Keratinocyte (primary cell): ENCODE measurements around the gene UGGT2.

Experiments used
- EZH2 ChIP-seq: IDR thresholded peaks from one replicate; pipeline ENCODE4 v1.6.1; 2012; ENCODE audit warnings: inconsistent platforms, mild to moderate bottlenecking, low read length, moderate library complexity
- TF ChIP-seq, protein P1 (sequence below), 3 experiments: IDR thresholded peaks in 1 of 3; conservative IDR thresholded peaks in 1 of 3; optimal IDR thresholded peaks in 1 of 3; 2 replicates in 2 of 3; 3 replicates in 1 of 3; pipeline versions ENCODE3 to v1.5.1; 2011; ENCODE audit warnings: low read length in 3 of 3, mild to moderate bottlenecking in 3 of 3, moderate library complexity in 2 of 3, control low read depth in 1 of 3, inconsistent platforms in 1 of 3; ENCODE audit not compliant: insufficient read depth in 2 of 3; ENCODE audit errors: extremely low read depth in 1 of 3

DNA sequence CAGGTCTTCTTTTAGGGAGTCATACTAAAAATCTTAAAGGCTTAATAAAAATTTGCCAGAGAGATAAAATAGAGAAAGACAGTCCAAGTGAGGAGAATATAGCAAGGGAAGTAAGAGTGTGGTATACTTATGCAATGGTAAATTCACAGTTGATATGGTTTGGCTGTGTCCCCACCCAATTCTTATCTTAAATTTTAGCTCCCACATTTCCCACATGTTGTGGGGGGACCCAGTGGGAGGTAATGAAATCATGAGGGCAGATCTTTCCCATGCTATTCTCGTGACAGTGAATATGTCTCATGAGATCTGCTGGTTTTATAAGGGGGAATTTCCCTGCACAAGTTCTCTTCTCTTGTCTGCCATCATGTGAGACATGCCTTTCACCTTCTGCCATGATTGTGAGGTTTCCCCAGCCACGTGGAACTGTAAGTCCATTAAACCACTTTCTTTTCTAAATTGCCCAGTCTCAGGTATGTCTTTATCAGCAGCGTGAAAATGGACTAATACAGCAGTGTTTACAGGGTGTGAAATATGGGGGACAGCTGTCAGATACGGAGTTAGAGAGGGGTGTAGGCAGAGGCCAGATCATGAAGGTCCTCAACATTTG, 115.4 kb downstream of the UGGT2 start:
- no peak for TF ChIP-seq EZH2
- TF ChIP-seq, protein P1, sequence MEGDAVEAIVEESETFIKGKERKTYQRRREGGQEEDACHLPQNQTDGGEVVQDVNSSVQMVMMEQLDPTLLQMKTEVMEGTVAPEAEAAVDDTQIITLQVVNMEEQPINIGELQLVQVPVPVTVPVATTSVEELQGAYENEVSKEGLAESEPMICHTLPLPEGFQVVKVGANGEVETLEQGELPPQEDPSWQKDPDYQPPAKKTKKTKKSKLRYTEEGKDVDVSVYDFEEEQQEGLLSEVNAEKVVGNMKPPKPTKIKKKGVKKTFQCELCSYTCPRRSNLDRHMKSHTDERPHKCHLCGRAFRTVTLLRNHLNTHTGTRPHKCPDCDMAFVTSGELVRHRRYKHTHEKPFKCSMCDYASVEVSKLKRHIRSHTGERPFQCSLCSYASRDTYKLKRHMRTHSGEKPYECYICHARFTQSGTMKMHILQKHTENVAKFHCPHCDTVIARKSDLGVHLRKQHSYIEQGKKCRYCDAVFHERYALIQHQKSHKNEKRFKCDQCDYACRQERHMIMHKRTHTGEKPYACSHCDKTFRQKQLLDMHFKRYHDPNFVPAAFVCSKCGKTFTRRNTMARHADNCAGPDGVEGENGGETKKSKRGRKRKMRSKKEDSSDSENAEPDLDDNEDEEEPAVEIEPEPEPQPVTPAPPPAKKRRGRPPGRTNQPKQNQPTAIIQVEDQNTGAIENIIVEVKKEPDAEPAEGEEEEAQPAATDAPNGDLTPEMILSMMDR (optimal IDR thresholded peaks at IDR 0.05 in 1 of 3, IDR thresholded peaks at IDR 0.05 in 1 of 3, conservative IDR thresholded peaks at IDR 0.05 in 1 of 3; ENCODE audit: extremely low read depth in 1 of 3, insufficient read depth in 2 of 3, low read length in 3 of 3) = no peak
